Esophagus squamous epithelium (tissue), 4 donors: ENCODE data around the gene ZNF277.

Experiments
- POLR2A ChIP-seq, 4 donors: fragments of 450-650 bp; IDR thresholded peaks; one replicate each; pipeline ENCODE4 v1.6.1; 2017; ENCODE audit warnings: antibody characterized with exemption in 4 of 4, mild to moderate bottlenecking in 4 of 4, moderate library complexity in 3 of 4
- TF ChIP-seq, protein P1 (sequence below), 6 experiments: fragments of 450-650 bp in 4 of 6; fragments of 200-600 bp in 2 of 6; sonication (generic) in 2 of 6; IDR thresholded peaks; one replicate each; pipeline ENCODE4 v1.5.1; 2016 to 2019; ENCODE audit warnings: antibody characterized with exemption in 6 of 6, mild to moderate bottlenecking in 4 of 6, moderate library complexity in 4 of 6

DNA sequence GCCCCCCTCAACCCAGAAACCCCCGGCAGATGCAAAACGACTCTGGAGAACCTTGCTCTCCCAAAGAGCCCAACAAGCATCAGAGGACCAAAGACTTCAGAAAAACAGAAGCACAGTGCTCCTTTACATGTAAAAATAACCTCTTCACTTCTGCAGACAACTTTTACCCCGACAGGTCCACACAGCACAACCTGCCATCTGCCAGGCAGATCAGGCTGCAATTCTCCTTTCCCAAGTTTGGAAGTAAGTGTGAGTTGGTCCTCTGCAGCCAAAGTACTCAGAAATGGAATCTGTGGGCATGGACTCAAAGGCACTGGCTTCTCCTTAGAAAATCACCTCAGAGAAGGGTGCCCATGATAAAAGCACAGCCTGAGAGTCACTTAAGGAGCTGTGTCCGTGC, 26.3 kb upstream of the ZNF277 start:
- TF ChIP-seq, protein P1, sequence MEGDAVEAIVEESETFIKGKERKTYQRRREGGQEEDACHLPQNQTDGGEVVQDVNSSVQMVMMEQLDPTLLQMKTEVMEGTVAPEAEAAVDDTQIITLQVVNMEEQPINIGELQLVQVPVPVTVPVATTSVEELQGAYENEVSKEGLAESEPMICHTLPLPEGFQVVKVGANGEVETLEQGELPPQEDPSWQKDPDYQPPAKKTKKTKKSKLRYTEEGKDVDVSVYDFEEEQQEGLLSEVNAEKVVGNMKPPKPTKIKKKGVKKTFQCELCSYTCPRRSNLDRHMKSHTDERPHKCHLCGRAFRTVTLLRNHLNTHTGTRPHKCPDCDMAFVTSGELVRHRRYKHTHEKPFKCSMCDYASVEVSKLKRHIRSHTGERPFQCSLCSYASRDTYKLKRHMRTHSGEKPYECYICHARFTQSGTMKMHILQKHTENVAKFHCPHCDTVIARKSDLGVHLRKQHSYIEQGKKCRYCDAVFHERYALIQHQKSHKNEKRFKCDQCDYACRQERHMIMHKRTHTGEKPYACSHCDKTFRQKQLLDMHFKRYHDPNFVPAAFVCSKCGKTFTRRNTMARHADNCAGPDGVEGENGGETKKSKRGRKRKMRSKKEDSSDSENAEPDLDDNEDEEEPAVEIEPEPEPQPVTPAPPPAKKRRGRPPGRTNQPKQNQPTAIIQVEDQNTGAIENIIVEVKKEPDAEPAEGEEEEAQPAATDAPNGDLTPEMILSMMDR (IDR thresholded peaks at IDR 0.05) = no peak
- TF ChIP-seq POLR2A (IDR thresholded peaks at IDR 0.05) = no peak
